HG02884 (cell line): ENCODE results near the gene JAM2.
"Not testable (repeated sequence)": the region's sequence is repeated elsewhere in the genome, so short reads cannot be mapped to it uniquely, and the experiment has no call there.

Source experiments
- ATAC-seq: cut with Tn5 transposase; IDR thresholded peaks from one replicate; pipeline ENCODE4 v1.9.1; 2021; ENCODE audit warnings: mild to moderate bottlenecking, moderate library complexity; ENCODE audit not compliant: unreplicated experiment

JAM2 gene, protein sequence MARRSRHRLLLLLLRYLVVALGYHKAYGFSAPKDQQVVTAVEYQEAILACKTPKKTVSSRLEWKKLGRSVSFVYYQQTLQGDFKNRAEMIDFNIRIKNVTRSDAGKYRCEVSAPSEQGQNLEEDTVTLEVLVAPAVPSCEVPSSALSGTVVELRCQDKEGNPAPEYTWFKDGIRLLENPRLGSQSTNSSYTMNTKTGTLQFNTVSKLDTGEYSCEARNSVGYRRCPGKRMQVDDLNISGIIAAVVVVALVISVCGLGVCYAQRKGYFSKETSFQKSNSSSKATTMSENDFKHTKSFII

DNA sequence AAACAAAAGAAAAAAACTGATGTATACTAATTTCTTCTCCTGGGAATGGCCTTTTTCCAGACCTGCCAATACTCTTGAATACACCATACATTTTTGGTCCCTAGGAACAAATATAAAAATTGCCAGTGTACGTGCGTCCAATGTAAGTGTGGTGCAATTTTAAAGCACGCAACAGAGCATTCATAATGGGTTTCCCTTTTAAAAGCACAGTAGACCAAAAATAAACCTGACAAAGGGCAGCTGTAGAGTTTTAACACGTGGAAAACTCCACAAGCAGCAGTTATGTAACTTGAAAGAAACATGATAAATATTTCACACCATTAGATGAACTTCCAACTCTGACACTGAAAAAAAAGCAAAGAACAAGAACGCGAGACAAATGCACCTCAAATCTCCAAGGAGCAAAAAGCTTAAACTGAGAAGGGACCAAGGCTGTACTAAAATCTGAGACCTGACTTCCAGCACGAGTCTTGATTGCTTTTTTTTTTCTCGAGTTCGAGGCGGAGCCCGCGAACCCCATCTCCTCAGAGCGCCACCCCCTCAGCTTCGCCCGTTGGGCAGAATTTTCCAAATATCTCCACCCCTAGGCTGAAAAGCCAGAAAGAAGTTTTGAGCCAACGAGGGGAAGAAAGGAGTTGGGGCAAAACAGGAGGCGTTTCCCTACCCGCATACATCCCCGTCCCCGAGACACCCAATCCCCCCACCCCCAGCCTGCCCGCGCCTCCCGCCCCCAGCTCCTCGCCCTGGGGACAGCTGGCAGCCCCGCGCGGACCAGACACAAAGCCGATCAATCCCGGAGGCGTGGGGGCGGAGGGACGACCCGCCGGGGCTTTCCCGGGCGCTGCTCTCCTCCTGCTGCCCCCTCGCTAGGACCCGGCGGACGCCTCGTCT lies at the start of gene JAM2:
Gene JAM2 (plus strand): TSS at position 599 of the 891 bp plus-strand sequence. CDS start 564 bp downstream, outside the sequence.
- ATAC-seq, result peak; percentile 36

GRCh38 chr21:25589887-25590286 lies 49.2 kb upstream of the JAM2 start:
- ATAC-seq, result no peak

DNA sequence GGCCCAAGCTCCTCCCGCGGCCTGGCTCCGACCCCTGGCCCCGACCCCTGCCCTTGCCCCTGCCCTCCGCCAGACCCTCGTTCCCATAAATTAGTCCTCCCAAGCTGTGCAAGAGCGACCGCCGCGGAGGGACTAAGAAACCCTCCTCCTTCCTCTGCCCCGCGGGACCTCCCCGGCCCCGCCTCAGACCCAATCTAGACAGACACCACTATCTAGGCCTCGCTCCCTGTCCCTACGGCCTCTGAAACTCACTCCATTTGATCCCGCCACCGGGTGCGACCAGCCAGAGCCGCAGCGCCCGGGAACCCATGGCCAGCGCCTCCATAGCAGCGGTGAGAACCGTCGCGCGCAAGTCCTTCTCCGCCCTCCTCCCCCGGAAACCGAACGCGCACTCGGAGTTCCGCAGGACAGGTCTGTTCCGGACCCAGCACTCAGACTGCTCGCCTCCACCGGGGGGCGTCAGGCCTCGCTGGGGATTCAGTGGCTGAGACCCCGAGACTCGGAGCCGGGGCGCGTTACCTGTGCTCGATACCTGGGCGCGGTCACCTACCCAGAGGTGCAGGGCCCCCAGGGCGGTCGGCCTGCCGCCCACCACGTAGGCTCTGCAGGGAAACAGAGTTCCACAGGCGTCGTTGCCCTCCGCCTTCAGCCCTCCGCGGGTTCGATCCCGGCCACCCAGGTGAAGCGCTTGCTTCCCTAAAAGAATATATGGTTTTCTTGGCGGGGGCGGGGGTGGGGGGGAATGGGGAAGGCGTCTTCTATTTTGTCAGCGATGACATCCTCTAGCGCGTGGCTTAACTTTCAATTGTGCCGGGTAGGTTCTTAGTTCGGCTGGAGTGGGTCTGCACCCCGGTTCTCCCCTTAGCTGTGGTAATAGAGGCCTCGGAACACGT lies 31.7 kb upstream of the JAM2 start, which contains the start of gene MRPL39:
Gene MRPL39 (minus strand): TSS at position 331 of the 893 bp plus-strand sequence. CDS start 6 bp downstream, at position 325.
- ATAC-seq, result peak; percentile 93

DNA sequence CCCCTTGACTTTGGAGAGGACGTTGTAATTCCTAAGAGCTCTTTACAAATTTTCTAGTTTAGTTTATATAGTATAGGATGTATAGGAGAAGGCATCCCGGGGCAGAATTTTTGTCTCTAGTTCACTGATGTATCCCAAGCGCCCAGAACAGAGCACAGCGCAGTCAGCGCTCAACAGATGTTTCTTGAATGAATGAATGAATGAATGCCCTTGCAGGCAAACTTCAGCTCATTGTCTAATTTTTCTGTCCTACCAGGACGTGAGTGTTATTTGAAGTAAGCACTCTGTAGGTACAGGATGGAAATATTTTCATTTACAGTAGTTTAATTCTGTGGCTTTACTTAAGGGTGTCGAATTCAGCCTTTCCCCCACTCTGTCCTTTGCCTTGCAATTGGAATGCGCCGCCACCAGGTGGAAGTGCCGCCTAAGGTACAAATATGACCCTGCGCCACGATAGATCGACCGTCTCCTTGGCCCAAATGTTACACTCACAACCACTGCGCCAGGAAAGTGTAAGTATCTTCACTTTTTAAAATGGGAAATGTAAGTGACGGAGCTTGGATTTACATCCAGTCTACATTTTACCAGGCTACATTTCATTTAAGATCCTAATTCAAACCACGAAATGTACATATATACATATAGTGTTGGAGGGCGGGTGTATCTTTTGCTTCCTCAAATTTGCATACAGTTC lies 30.9 kb upstream of the JAM2 start:
- ATAC-seq, result peak; percentile 76

DNA sequence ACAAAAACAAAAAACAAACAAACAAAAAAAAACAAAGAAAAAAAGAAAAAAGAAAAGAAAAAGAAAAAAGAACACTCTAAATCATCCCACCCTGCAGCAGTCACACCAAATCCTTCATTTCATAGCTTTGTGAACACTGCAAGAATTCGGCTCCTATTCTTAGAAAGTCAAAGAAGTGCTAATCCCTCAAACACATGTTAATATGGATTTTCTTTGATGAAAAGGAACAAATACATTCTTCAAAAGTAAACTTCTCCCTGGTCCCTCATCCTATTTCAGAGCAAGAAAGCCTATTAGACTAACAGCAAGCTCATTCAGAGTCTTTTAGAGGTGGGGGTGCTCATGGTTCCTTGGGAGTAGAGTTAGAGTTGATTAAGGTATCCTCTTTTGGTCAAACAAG lies 24.6 kb upstream of the JAM2 start:
- ATAC-seq, result no peak

GRCh38 chr21:25615880-25616279 lies 23.2 kb upstream of the JAM2 start:
- no peak for ATAC-seq

DNA sequence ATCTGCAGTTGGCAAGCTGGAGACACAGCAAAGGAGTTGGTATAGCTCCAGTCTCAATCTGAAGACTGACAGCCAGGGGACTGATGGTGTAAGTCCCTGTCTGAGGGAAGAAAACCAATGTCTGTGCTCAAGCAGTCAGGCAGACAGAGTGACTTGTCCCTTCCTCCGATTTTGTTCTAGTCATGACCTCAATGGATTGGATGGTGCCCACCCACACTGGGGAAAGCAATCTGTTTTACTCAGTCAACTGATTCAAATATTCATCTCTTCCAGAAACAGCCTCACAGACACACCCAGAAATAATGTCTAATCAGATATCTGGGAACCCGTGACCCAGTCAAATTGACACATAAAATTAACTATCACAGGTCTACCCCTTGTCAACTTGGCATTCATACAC lies 19.9 kb upstream of the JAM2 start:
- ATAC-seq, result no peak

DNA sequence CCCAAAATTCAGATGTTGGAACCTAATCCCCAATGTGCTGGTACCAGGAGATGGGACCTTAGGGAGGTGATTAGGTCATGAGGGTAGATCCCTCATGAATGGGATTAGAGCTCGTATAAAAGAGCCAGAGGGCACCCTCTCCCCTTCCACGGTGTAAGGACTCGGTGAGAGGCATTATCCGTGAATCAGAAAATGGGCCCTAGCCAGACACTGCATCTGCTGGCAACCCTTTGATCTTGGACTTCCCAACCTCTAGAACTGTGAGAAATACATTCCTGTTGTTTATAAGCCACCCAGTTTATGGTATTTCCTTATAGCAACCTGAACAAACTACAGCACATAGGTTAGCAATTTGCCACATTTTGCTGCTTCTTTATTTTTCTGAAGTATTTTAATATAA lies 14.5 kb upstream of the JAM2 start:
- no peak for ATAC-seq

GRCh38 chr21:25625036-25625435 lies 14.0 kb upstream of the JAM2 start:
- no peak for ATAC-seq

DNA sequence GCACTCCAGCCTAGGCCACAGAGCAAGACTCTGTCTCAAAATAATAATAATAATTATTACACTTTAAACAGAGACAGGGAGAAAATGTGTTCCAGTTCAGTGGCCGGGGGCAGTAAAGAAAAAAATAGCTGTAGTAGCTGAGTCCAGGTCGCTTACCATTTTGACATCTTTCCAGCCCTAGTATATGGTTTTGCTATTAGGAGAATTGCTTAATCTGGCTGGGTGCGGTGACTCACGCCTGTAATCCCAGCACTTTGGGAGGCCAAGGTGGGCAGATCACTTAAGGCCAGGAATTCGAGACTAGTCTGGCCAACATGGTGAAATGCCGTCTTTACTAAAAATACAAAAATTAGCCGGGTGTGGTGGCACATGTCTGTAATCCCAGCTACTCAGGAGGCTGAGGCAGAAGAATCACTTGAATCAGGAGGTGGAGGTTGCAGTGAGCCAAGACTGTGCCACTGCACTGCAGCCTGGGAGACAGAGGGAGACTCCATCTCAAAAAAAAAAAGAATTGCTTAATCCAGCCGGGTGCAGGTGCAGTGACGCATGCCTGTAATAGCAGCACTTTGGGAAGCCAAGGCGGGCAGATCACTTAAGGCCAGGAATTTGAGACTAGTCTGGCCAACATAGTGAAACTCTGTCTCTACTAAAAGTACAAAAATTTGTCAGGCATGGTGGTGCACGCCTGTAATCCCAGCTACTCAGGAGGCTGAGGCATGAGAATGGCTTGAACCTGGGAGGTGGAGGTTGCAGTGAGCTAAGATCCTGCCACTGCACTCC lies 13.1 kb upstream of the JAM2 start:
- ATAC-seq, result not testable (repeated sequence)

- ATAC-seq, result no peak
Measured at GRCh38 chr21:25626757-25627156, 12.3 kb upstream of the JAM2 start.

DNA sequence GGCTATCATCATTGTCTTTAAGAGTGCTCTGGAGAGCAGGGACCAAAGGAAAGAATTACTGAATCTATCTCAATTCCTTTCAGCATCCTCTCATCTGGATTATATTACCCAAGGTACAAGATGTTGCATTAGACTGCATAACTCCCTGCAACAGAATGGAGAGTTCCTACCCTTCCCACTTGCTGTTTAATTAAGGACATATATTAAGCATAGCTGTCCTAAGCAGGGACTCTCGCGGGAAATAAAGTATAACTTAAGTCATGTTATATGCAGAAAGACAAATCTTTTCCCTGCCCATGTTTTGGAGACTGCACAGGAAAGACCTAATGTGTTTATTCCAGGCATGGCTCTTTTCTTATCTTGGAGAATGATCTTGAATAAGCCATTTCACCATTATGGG lies 6.8 kb upstream of the JAM2 start:
- ATAC-seq, result no peak

GRCh38 chr21:25635310-25635709 lies 3.7 kb upstream of the JAM2 start:
- no peak for ATAC-seq

GRCh38 chr21:25636727-25637126 lies 2.3 kb upstream of the JAM2 start:
- ATAC-seq, result no peak

GRCh38 chr21:25637851-25638659 lies 1.0 kb upstream of the JAM2 start:
- no peak for ATAC-seq

DNA sequence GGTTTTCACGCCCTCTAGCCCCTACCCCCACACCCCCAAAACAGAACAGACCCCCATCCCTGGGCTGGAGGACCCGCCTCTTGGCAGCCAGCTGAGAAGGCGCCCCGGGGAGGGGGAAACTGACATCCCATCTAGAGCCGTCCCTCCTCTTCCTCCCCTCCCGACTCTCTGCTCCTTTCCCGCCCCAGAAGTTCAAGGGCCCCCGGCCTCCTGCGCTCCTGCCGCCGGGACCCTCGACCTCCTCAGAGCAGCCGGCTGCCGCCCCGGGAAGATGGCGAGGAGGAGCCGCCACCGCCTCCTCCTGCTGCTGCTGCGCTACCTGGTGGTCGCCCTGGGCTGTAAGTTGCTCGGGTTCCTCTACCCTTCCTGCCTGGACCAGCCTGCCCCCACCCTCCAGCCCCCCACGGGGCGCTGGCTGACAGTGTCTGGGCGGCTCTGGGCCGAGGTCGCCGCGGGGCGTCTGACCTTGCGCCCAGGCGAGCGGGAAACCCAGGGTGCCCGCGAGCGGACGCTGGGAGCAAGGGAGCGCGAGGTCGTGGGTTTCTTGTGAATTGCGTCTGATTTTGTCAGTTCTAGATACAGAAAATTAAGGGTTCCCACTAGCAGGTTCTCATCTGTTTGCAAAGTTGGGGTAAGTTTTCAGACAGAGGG lies 618 bp downstream of the JAM2 start:
- peak; percentile 61 for ATAC-seq

GRCh38 chr21:25640202-25640942 lies 1.3 kb downstream of the JAM2 start:
- peak; percentile 24 for ATAC-seq

- ATAC-seq, result no peak
Measured at GRCh38 chr21:25640943-25641292, 1.9 kb downstream of the JAM2 start.
